D341Med (cell line): Measurements from ENCODE around the gene KHNYN.
"Not testable (repeated sequence)": the region's sequence is repeated elsewhere in the genome, so short reads cannot be mapped to it uniquely, and the experiment has no call there.

Experiments
- DNase-seq: peaks from one replicate; pipeline ENCODE4 v3.0.0; 2012; ENCODE audit warnings: low spot score

KHNYN gene

DNA sequence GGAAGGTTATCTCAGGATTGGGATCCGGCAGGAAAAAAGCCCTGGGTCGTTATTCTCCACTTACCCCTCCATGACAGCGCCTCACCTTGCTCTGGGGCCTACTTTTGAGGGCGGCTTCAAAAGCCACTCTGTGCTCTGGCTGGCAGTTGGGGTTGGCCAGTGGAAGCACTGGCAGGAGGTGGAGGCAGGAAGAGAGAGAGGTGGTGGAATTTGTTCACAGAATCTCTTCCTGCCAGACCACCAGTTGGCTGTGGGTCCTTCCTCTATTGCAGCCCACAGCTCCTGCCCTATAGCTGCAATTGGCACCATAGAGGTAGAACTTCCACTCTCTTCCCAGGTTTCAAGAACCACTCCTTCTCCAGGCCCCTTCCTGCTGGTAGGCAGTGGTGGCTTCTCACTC lies 45.5 kb downstream of the KHNYN start:
- DNase-seq, result no peak

DNA sequence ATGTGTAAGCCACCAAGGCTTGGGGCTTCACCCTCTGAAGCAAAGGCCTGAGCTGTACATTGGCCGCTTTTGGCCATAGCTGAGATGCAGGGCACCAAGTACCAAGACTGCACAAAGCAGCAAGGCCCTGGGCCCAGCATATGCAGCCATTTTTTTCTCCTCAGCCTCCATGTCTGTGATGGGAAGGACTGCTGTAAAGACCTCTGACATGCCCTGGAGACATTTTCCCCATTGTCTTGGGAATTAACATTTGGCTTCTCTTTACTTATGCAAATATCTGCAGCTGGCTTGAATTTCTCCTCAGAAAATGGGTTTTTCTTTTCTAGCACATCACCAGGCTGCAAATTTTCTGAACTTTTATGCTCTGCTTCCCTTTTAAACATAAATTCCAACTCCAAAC lies 50.2 kb downstream of the KHNYN start:
- DNase-seq, result not testable (repeated sequence)

DNA sequence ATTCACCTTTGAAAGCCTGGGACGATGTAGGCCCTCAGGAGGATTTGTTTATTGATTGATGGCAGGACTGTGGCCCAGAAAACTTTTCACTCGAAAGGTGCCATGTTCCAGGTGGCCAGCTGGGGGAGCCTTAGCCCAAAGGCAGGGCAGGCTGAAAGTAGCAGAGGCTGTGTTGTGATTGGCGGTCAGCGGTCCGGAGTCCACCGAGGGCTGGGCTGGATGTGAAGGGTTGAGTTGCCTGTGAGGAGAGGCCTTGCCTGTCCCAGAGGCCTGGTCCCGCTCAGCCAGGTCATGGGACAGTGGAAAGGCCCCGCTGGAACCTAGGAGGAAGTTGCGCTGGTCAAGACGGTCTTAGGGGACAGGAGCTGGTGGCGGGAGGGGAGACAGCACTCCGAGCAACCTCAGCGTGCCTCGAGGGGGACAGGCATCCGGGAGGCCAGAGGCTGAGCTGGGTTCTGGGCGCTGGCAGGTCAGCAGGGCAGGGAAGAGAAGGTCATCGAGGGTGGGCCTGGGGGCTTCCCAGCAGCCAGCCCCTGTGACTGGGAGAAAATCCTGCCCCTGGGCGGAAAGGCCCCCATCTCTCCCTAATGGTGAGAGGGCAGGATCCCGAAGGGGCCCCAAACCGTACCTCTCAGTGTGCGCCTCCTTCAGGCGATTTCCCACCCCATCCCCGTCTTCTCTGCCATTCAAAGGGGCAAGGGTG lies 52.0 kb downstream of the KHNYN start:
- DNase-seq, result peak; percentile 83

DNA sequence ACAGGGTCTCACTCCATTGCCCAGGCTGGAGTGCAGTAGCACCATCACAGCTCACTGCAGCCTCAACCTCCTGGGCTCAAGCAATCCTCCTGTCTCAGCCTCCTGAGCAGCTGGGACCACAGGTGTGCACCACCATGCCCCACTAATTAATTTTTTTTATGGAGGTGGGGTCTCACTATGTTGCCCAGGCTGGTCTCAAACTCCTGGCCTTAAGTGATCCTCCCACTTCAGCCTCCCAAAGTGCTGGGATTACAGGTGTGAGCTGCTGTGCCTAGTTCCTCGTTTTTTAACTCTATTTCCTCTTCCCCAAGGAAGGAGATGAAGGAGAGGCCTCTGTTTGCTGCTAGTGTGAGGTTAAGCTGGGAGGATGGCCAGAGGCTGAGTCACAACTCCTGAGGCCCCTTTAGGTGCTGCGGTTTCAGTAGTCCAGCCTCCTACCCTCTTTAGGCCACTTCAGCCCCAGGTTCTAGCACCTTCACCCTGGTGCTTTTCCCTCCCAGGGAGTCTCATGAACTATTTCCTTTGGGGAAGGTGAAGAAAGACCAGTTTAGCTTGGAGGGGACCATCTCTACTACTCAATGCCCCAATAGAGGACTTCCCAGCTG lies 53.0 kb downstream of the KHNYN start:
- not testable (repeated sequence) for DNase-seq

DNA sequence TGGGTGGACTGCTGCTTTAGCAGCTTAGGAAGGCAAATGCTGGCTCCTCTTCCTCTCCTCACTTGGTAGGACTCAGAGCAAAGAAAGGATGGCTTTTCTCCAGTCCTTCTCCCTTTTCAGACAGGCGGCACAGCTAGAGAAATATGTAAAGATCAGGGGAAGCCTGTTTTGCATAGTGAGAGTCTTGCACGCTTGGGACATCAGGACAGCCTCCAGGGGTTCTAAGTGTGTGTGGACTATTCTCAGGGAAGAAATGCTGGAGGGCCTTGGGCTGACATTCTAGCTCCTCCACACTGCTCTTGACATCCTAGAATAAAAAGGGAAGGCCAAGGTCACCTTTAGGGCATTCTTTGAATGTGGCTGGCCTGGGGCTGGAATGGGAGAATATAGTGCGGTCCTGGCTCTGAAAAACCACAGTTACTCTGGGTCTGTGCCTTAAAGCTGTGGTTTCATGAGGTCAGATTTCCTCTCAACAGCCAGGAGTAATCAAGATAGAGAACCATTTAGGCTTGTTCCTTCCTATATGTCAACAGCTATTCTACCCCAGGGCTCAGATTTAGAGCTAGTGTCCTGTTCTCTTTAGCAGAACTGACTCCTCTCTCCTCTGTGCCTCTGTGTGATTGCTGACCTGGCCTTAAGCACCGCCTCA lies 54.0 kb downstream of the KHNYN start:
- DNase-seq, result no peak
